NCI-H1105 treated with DMSO at 0.1 percent for 48 hours (cell line): ENCODE results near the gene TUFT1.
A peak's percentile ranks its signal among the peaks of the same experiment; 100 is the strongest.
"Not testable (repeated sequence)": the region's sequence is repeated elsewhere in the genome, so short reads cannot be mapped to it uniquely, and the experiment has no call there.

ENCODE experiments used
- DNase-seq: peaks from one replicate; lab custom pipeline; 2025; lab: John Stamatoyannopoulos, UW

Gene TUFT1

DNA sequence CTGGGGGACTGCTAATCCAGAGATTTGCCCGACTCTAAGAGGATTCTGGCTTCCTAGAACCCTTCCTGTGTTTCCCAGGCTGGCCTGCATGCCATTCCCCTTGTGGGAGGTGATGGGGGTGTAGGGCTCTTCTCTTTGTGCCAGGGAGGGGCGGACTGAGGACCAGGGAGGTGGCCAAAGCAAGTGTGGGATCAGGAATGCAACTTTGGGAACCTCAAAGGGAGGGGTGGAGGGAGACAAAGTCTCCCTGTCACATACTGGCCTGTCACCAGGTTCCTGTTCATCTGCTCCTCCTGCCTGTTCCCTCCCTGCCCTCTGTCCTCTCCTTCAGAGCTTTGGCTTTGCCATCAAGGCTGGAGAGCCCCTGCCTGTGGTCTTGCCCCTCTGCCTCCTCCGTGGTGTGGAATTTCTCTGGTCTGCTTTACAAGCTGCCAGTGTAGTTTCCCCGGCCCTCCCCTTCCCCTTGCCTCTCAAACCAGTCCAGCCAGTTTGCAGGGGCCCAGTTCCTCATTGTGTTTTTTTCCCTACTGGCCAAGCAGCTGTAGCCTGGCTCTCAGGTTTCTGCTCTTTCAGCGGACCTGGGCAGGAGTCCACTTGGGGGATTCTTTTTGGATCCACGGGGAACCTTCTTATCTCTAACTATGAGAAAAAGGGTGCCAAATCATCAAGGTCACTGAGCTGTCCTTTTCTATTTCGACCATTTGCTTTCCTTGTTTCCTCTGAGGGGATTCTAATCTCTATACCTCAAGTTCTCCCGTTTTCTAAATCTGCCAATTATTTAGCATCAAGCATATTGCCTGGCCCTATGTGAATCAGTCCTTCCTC is 27.1 kb upstream of the TUFT1 start:
- no peak for DNase-seq

DNA sequence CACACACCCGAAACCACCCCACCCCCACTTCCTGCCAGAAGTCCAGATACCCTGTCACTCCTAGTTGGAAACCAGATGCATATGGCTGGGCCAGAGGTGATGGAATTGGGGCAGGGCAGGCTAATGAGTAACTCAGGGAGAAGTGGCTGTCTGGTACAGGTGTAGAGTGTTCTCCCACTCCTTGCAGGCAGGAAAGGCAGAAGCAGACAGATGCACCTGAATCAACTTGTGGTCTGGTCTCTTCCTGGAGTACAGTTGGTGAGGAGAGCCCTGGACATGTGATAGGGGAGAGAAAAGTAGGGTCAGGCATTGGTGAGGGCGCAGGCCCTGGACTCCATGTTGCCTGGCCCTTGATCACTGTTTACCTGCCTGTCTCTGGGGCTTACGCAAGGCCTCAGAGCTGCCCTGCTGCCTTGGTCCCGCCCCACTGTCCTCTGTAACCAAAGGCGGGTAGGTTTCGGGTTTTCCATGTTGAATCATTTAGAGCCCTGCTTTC is 26.4 kb upstream of the TUFT1 start:
- DNase-seq = no peak

DNA sequence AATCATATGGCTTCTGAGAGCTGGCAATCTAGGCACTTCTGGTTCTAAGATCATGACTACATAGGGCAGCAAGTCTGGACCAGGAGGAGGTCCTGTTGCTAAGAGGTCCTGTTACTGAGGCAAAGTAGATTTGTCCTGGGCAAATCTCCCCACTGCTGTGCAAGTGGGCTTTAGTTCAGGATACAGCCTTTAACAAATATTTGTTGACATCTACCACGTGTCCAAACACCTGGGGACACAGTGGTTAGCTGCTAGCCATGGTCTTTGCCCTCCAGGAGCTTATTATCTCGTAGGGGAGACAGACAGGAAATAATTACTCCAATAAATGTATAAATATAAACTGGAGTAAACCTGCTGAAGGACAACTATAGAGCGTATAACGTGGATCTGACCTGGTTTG is 25.7 kb upstream of the TUFT1 start:
- no peak for DNase-seq

DNA sequence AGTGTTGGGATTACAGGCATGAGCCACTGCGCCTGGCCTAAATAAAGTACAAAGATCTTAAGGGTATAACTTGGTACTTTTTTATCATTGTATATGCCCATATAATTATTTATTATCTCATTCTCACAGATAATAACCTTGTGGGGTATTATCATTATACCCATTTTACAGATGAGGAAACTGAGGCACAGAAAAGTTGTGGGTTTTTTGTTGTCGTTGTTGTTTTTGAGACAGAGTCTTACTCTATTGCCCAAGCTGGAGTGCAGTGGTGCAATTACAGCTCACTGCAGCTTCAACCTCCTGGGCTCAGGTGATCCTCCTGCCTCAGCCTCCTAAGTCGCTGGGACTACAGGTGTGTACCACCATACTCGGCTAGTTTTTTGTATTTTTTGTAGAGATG is 24.8 kb upstream of the TUFT1 start:
- no peak for DNase-seq

DNA sequence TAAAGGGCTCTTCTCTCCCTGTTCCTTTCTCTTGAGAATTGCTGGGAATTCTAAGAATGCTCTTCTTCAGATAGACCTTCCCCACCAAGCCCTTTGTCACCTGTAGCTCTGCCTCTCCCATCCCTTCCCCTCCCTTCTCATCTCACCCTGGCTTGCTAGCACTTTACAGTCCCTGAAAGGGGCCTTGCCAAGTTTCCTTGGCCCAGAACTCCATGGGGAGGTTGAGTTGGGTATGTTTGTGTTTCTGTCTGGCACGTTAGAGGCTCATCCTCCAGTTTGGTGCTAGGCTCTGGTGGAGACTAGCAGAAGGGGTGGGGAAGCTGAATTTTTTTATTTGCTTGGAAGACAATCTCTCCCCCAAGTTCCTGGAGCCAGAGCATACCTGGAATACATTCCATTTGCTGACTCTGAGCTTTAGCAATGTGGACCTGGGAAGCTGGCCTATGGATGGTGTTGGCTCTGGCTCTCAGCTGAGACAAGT is 24.0 kb upstream of the TUFT1 start:
- no peak for DNase-seq

DNA sequence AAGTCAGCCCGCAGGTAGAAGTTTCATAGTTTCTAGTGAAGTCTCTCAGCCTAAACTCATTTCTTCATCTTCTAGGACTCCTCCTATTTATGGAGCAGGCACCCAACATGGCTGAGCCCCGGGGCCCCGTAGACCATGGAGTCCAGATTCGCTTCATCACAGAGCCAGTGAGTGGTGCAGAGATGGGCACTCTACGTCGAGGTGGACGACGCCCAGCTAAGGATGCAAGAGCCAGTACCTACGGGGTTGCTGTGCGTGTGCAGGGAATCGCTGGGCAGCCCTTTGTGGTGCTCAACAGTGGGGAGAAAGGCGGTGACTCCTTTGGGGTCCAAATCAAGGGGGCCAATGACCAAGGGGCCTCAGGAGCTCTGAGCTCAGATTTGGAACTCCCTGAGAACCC is 21.7 kb upstream of the TUFT1 start:
- DNase-seq = no peak

DNA sequence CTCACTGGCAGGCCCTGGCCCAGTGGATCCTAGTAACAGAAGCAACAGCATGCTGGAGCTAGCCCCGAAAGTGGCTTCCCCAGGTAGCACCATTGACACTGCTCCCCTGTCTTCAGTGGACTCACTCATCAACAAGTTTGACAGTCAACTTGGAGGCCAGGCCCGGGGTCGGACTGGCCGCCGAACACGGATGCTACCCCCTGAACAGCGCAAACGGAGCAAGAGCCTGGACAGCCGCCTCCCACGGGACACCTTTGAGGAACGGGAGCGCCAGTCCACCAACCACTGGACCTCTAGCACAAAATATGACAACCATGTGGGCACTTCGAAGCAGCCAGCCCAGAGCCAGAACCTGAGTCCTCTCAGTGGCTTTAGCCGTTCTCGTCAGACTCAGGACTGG is 21.2 kb upstream of the TUFT1 start:
- no peak for DNase-seq

DNA sequence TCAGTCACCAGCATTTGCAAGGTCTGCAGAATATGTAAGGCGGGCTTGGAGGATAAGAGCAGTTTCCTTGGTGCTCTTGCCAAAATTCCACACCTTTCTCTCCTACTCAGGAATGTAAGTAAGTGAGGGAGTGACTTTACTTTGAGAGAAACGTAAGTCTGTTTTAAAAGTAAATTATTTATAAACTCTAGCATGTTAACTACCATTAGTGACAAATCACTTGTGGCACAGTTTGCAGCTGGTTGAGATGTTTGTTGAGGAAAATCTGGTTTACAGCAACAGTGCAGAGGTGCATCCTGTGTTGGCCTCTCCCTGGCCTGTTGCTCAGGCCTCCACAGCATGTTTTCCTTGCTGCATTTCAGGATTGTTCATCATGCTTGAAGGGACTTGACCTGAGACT is 20.4 kb upstream of the TUFT1 start:
- DNase-seq = no peak

DNA sequence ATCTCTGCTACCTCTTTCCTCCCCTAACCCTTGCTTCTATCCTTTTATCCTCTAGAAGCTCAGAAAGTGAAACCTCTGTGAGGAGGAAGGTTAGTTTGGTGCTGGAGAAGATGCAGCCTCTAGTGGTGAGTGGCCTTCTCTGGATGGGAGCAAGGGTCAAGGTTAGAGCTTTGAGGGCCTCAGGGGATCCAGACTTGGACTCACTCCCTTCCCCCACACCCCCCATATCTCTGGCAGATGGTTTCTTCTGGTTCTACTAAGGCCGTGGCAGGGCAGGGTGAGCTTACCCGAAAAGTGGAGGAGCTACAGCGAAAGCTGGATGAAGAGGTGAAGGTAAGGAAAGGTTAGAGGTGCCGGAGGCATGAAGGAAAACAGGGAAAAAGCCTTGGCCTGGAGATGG is 19.8 kb upstream of the TUFT1 start:
- no peak for DNase-seq

DNA sequence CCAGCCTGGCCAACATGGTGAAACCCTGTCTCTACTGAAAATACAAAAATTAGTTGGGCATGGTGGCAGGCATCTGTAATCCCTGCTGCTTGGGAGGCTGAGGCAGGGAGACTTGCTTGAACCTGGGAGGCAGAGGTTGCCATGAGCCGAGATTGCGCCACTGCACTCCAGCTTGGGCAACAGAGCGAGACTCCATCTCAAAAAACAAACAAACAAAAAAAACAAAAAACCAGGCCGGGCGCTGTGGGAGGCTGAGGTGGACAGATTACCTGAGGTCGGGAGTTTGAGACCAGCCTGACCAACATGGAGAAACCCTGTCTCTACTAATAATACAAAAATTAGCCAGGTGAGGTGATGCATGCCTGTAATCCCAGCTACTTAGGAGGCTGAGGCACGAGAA is 17.7 kb upstream of the TUFT1 start:
- not testable (repeated sequence) for DNase-seq

DNA sequence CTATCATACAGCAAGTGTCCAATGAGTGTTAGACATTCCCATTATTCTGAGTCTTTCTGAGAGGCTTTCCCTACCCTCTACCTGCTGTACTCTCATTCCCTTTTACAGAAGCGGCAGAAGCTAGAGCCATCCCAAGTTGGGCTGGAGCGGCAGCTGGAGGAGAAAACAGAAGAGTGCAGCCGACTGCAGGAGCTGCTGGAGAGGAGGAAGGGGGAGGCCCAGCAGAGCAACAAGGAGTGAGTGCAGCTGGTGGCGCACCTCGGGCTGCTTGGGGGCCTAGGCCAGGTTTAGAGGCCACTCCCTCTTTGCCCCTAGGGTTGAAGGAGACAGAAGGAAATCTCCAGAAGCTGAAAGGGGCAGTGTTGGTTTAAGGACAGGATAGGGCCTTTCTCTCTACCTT is 16.8 kb upstream of the TUFT1 start:
- DNase-seq = no peak

DNA sequence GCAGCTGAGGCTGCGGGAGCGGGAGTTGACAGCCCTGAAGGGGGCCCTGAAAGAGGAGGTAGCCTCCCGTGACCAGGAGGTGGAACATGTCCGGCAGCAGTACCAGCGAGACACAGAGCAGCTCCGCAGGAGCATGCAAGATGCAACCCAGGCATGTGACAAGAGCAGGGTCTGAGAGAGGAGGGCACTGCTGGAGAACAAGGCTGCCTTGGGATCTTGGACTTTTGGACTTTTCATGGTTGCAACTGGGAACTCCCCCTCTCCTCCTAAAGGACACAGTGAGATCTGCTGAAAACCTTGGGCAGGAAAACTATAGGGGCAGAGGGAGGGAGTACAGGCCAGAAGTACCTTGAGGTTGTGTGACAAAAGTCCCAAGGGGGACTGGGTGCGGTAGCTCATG is 15.4 kb upstream of the TUFT1 start:
- no peak for DNase-seq

DNA sequence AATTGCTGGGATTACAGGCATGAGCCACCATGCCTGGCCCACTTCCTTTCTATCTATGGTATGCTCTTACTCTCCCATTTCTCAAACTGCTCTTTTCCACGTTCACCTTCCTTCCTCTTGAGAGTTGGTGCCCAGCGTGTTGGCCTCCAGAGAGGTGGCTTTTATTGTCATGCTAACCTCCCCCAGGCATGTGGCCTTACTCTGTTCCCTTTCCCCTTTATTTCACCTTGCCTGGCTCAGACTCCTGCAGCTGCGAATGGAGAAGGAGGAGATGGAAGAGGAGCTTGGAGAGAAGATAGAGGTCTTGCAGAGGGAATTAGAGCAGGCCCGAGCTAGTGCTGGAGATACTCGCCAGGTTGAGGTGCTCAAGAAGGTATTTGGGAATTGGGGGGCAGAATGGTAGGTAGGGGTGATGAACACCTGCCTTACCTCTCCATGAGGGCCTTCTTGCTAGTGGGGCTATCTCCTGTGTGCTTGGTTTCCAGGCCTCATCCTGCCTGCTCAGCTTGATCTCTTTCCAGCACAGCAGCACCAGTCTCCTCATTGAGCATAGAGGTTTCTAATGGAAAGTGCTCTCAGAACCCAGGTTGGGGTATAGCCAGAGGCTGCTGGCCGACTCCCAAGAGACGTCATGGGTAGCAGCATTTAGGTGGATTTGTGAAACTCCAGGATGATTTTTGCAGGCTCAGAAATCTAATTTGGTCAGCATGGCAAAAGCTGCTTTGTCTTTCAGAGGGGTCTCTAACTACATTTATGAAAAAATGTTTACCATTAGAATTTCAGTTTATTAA is 13.2 kb upstream of the TUFT1 start:
- no peak for DNase-seq

DNA sequence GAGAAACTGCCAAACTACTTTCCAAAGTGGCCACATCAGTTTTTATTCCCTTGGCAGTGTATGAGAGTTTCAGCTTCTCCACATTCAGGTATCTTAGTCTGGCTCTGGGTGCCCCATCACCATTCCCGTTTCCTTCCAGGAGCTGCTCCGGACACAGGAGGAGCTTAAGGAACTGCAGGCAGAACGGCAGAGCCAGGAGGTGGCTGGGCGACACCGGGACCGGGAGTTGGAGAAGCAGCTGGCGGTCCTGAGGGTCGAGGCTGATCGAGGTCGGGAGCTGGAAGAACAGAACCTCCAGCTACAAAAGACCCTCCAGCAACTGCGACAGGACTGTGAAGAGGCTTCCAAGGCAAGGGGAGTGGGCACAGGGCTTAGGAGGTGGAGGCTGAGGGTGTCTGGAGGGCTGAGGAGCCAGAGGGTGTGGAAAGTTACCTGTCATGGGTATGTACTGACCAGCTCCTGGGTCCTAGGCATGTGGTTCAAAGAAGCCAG is 10.9 kb upstream of the TUFT1 start:
- no peak for DNase-seq

DNA sequence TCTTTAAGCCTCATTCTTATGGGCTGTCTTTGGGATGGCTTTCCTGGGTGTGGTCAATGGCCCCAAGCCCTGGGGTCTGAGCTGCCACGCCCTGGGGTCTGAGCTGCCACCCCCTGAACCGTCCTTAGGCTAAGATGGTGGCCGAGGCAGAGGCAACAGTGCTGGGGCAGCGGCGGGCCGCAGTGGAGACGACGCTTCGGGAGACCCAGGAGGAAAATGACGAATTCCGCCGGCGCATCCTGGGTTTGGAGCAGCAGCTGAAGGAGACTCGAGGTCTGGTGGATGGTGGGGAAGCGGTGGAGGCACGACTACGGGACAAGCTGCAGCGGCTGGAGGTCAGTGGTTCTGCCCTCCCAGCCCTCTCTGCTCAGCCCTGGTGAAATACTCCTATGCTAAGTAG is 10.3 kb upstream of the TUFT1 start:
- DNase-seq = no peak

DNA sequence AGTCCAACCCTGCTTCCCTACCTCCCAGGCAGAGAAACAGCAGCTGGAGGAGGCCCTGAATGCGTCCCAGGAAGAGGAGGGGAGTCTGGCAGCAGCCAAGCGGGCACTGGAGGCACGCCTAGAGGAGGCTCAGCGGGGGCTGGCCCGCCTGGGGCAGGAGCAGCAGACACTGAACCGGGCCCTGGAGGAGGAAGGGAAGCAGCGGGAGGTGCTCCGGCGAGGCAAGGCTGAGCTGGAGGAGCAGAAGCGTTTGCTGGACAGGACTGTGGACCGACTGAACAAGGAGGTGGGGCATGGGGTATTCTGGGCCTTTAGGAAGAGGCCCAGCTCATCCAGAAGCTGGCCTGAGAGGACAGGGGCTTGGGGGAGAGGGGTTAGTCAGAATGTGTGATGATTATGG is 9.6 kb upstream of the TUFT1 start:
- no peak for DNase-seq

DNA sequence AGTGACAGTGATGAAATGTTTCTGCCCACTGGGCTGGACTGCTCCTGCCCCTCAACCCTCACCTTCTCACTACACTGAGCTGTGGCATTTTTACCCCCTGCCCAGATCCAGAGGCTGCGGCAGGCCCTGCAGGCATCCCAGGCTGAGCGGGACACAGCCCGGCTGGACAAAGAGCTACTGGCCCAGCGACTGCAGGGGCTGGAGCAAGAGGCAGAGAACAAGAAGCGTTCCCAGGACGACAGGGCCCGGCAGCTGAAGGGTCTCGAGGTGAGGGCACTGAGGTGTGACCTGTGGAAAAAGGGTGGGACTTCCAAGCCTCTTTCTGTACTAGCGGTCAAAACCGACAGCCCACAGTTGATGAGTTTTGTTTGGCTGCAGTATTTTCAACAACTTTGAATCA is 6.2 kb upstream of the TUFT1 start:
- no peak for DNase-seq

DNA sequence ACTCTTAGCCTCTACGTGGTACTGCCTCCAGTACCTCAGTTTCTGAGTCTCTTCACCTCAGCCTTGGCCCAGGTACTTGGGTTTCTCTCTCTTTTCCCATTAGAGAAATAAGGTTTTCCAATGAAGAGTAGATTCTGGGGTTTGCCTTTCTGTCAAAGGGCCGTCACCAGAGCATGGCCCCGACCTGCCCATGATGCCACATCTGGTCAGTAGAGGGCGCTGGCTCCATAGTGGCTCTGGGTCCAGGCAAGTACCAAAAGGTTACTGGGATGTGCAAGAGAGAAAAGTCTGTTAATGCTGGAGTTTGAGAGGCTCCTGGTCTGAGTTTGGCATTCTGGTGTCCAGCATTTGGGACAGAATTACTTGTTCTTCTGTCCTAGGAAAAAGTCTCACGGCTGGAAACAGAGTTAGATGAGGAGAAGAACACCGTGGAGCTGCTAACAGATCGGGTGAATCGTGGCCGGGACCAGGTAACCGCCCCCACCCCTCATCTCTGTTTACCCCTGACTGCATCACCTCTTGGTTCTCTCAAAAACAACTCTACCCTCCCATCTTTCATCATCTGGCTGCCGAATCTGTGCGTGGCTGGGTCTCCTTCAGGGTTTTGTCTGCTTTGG is 5.3 kb upstream of the TUFT1 start:
- peak; percentile 60 for DNase-seq

DNA sequence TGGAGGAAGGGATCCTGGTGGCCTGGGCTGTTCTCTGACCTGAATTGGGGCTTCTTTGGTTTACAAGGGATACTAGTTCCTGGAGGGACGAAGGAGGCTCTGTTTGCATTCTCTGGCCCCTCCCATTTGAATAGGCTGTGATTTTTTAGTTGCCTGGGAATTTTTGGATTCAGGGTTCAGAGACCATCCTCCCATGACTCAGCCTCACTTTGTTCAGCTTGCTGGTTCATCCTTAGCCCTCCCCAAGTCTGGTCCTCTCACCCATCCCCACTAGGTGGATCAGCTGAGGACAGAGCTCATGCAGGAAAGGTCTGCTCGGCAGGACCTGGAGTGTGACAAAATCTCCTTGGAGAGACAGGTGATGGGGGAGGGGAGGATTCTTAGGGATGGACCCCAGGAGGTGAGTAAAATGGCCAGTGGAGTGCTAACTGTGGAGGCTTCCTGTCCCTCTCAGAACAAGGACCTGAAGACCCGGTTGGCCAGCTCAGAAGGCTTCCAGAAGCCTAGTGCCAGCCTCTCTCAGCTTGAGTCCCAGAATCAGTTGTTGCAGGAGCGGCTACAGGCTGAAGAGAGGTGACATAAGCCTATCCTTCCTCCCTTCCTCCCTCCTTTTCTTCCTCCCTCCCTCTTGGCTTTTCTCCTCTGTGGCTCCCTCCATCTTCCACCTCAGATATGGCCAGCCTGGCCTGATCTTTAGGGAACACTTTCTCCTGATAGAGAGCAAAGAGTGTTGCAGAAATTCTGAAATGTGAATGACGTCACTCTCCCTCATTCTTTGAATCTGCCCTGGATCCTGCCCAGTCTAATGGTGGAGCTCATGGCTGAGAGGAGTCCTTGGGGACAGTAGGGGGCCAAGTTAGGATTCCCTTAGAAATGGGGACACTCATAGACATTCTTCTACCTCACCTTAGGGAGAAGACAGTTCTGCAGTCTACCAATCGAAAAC is 4.5 kb upstream of the TUFT1 start:
- DNase-seq = no peak

DNA sequence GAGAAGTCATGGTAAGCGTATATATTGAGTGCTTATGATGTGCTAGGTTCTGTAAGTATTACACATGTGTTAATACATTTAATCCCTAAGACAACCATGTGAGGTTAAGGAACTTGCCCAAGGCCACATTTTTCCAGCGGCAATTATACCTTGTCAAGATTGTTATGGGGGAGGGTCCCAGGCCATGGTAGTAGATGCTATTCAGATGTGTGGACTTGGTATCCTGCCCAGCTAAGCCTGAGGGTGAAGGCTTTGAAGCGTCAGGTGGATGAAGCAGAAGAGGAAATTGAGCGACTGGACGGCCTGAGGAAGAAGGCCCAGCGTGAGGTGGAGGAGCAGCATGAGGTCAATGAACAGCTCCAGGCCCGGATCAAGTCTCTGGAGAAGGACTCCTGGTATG is 3.6 kb upstream of the TUFT1 start:
- no peak for DNase-seq

DNA sequence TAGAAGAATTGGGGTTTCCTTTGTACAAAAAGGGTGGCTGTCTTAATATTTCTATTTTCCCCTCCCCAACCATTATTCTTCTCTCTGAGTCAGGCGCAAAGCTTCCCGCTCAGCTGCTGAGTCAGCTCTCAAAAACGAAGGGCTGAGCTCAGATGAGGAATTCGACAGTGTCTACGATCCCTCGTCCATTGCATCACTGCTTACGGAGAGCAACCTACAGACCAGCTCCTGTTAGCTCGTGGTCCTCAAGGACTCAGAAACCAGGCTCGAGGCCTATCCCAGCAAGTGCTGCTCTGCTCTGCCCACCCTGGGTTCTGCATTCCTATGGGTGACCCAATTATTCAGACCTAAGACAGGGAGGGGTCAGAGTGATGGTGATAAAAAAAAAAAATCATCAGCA is 3.0 kb upstream of the TUFT1 start:
- DNase-seq = no peak
